GM19023 (cell line): Measurements from ENCODE around the gene AIPL1.
"Not testable (repeated sequence)": the region's sequence is repeated elsewhere in the genome, so short reads cannot be mapped to it uniquely, and the experiment has no call there.

ENCODE experiments used
- ATAC-seq: cut with Tn5 transposase; IDR thresholded peaks from one replicate; pipeline ENCODE4 v1.9.1; 2021; ENCODE audit warnings: mild to moderate bottlenecking, moderate library complexity; ENCODE audit not compliant: unreplicated experiment

The AIPL1 gene

GRCh38 chr17:6435051-6435450, at the start of gene AIPL1:
Gene AIPL1 (minus strand): TSS chr17:6435121. CDS start chr17:6435104, 17 bp downstream.
- no peak for ATAC-seq

- ATAC-seq, result no peak
Measured at GRCh38 chr17:6483507-6483906, 48.6 kb upstream of the AIPL1 start.

- ATAC-seq, result not testable (repeated sequence)
Measured at GRCh38 chr17:6482796-6483195, 47.9 kb upstream of the AIPL1 start.

GRCh38 chr17:6482105-6482455, 47.2 kb upstream of the AIPL1 start:
- no peak for ATAC-seq

GRCh38 chr17:6480303-6480675, 45.4 kb upstream of the AIPL1 start:
- no peak for ATAC-seq

GRCh38 chr17:6479622-6480302, 44.8 kb upstream of the AIPL1 start:
- no peak for ATAC-seq

GRCh38 chr17:6478486-6478885, 43.6 kb upstream of the AIPL1 start:
- ATAC-seq, result no peak

- ATAC-seq, result no peak
Measured at GRCh38 chr17:6477831-6478383, 43.0 kb upstream of the AIPL1 start.

GRCh38 chr17:6476810-6477179, 41.9 kb upstream of the AIPL1 start:
- ATAC-seq, result no peak

GRCh38 chr17:6476076-6476809, 41.3 kb upstream of the AIPL1 start:
- no peak for ATAC-seq

- no peak for ATAC-seq
Measured at GRCh38 chr17:6475411-6475810, 40.5 kb upstream of the AIPL1 start.

GRCh38 chr17:6474906-6475305, 40.0 kb upstream of the AIPL1 start:
- no peak for ATAC-seq

- ATAC-seq, result no peak
Measured at GRCh38 chr17:6474376-6474775, 39.5 kb upstream of the AIPL1 start.

- ATAC-seq, result no peak
Measured at GRCh38 chr17:6473128-6473767, 38.3 kb upstream of the AIPL1 start.

- no peak for ATAC-seq
Measured at GRCh38 chr17:6472517-6472916, 37.6 kb upstream of the AIPL1 start.

- ATAC-seq, result no peak
Measured at GRCh38 chr17:6471531-6472465, 36.9 kb upstream of the AIPL1 start.

- ATAC-seq, result no peak
Measured at GRCh38 chr17:6470751-6471521, 36.0 kb upstream of the AIPL1 start.

- ATAC-seq, result no peak
Measured at GRCh38 chr17:6470146-6470718, 35.3 kb upstream of the AIPL1 start.

- no peak for ATAC-seq
Measured at GRCh38 chr17:6468051-6468790, 33.3 kb upstream of the AIPL1 start.
